Measurements from ENCODE around the gene STAC3.

STAC3 gene

DNA sequence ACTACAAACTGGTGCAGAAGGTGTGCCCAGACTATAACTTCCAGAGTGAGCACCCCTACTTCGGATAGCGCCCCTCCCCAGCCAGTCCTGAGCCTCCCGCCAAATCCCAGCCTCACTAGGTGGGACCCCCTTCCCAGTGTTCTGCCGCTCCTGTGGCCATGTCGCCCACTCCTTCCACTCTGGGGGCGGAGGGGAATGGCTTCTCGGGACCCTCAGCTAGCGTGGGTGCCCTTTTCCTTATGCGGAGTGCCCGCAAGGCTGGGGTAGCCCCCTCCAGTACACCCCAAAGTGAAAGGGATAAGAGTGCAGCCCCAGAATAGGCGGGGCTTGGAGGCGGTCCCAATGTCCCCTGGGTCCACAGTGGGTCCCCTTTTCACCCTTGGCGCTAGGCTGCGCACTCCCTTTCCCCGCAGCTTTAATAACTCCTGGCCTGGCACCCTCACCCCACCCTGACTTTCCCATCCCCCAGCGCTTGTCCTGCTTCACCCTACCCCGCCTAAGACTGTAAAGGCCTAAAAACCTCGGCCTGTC, 25.2 kb downstream of the STAC3 start:
- no peak for DNase-seq (ENCODE audit: low read depth)
- H3K4me3 ChIP-seq (ENCODE audit: low read depth, low read length): no peak overlapping the region
- TF ChIP-seq, protein P1, sequence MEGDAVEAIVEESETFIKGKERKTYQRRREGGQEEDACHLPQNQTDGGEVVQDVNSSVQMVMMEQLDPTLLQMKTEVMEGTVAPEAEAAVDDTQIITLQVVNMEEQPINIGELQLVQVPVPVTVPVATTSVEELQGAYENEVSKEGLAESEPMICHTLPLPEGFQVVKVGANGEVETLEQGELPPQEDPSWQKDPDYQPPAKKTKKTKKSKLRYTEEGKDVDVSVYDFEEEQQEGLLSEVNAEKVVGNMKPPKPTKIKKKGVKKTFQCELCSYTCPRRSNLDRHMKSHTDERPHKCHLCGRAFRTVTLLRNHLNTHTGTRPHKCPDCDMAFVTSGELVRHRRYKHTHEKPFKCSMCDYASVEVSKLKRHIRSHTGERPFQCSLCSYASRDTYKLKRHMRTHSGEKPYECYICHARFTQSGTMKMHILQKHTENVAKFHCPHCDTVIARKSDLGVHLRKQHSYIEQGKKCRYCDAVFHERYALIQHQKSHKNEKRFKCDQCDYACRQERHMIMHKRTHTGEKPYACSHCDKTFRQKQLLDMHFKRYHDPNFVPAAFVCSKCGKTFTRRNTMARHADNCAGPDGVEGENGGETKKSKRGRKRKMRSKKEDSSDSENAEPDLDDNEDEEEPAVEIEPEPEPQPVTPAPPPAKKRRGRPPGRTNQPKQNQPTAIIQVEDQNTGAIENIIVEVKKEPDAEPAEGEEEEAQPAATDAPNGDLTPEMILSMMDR (IDR thresholded peaks at IDR 0.05; ENCODE audit: low read depth, low read length, missing control alignments): no peak

DNA sequence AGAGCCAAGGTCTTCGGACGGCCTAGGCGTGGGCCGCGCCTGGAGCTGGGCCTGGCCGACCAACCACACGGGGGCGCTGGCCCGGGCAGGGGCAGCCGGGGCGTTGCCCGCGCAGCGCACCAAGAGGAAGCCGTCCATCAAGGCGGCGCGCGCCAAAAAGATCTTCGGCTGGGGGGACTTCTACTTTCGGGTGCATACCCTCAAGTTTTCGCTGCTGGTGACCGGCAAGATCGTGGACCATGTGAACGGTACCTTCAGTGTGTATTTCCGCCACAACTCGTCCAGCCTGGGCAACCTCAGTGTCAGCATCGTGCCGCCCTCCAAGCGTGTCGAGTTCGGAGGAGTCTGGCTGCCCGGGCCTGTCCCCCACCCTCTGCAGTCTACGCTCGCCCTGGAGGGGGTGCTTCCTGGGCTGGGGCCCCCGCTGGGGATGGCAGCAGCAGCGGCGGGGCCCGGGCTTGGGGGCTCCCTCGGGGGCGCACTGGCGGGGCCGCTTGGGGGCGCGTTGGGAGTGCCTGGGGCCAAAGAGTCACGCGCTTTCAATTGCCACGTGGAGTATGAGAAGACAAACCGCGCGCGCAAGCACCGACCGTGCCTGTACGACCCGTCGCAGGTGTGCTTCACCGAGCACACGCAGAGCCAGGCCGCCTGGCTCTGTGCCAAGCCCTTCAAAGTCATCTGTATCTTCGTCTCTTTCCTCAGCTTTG, 25.9 kb downstream of the STAC3 start:
- DNase-seq (ENCODE audit: low read depth): no peak
- H3K4me3 ChIP-seq (ENCODE audit: low read depth, low read length): no peak overlapping the region; the same call in 1 of the 2 replicates
- TF ChIP-seq, protein P1 (IDR thresholded peaks at IDR 0.05; ENCODE audit: low read depth, low read length, missing control alignments): peak; percentile 60

DNA sequence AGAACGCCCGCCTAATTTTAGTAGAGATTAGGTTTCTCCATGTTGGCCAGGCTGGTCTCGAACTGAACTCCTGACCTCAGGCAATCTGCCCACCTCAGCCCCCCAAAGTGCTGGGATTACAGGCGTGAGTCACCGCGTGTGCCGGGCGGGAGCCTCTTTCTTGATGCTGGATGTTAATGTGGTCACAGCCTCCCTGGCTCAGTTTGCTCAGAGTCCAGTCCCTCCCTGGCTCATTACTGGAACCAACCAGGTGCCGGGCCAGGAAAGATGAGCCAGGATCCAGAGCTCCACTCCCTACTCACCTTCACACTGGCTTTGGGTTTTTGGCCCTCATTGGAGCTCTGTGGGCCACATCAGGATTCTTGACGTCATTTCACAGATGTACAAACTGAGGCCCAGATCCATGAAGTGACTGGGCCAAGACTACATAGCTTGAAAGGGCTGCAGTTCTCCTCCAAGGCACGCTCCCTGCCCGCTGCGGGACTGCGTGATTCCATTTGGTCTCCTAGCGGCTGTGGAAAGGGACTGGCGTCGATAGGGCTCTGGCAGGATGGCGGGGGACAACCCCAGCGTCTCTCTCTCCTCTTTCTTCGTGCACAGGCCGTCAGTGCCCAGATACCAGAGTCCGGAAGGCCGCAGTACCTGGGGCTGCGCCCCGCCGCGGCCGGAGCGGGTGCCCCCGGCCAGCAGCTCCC, 26.6 kb downstream of the STAC3 start:
- no peak overlapping the region for H3K4me3 ChIP-seq (ENCODE audit: low read depth, low read length)
- TF ChIP-seq, protein P1 (IDR thresholded peaks at IDR 0.05; ENCODE audit: low read depth, low read length, missing control alignments): no peak
- no peak for DNase-seq (ENCODE audit: low read depth)

DNA sequence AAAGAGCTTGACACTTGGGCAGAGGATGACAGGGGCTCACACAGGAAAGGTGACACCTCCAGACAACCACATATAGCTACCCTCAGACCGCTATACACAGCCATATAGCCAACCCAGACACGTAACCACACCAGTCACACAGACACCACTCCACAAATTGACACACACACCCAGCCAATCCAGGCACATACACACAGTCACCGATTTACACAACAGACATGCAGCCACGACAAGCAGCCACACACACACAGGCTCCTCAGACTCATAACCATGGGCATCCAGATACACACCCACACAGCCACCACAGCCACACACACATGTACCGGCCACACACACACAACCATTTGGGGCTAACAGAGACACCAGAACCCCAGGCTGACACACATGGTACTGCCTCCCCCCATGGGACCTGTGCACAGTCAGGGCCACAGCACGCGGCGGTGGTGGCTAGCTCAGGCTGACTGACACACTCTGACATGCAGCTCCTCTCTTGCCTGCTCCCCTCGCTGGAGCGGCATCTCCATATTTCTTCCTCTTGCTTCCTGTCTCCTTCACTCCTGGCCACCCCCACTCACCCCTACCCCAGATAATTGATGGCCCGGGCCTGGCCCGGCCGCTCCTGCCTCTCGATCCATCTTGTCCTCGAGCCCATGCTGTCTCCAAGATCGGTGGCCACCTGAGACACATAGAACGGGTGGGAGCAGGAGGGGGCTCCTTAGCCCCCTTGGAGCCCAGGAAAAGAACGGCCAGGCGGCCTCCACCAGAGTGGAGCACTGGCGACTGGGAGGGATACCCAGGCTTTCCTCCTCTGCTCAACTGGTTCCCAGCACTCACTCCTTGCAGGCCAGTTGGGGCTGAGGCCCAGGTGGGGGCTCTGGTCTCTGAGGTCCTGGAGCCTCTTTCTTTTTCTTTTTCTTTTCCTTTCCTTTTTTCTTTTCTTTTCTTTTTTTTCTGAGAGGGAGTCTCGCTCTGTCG, 27.5 kb downstream of the STAC3 start:
- TF ChIP-seq, protein P1 (IDR thresholded peaks at IDR 0.05; ENCODE audit: low read depth, low read length, missing control alignments): no peak
- no peak overlapping the region for H3K4me3 ChIP-seq (ENCODE audit: low read depth, low read length)
- DNase-seq (ENCODE audit: low read depth): no peak

DNA sequence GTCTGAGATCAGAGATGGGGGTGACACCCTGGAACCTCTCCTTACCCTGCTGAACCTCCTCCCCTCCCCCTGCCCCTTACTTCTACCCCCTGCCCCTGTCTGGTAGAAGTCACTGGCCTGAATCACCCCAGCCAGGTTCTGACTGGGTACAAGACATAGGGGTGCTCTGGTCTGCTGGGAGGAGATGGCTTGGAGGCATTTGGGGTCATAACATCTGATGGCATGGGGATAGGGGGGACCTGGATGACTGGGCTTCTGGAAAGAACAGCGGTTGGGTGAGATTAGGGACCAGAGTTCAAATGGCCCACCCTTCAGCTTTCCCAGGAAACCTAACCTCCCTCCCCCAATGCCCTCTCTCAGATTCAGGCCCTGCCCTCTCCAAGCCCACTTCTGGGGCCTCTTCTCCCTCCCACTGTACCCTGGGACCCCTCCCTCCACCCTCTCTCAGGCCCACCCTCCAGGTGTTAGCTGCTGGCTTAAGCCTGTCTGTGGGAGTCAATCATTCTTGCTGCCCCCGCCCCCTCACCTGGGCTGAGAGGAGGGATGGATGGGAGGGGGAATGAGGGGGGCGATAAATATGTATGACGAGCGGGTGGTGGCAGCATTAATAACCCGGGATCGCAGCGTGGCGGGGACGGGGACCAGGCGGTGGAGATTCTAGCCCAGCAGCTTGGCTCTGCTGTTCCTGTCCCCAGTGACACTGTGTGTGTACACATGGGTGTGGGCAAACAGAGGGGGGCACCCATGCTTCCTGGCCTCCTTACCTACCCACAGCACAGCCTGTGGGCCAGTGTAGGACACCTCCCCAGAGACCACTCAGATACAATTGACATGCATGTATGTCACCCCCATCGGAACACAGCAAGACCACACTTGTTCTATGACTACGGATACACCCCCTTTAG, 28.4 kb downstream of the STAC3 start:
- H3K4me3 ChIP-seq (ENCODE audit: low read depth, low read length): no peak overlapping the region
- TF ChIP-seq, protein P1 (IDR thresholded peaks at IDR 0.05; ENCODE audit: low read depth, low read length, missing control alignments): no peak
- no peak for DNase-seq (ENCODE audit: low read depth)

Data from GM12864 (cell line).